ENCODE measurements around the gene ZNF606.

Gene ZNF606

GRCh38 chr19:57927587-57927986 is 75.0 kb downstream of the ZNF606 start:
- Histone ChIP-seq H2AFZ (ENCODE audit: low read depth) (no peak overlapping the region), H3K4me2 (no peak overlapping the region), H3K36me3 (ENCODE audit: insufficient read depth) (no peaks in the 10 kb centered on the region), H4K20me1 (ENCODE audit: insufficient read depth) (no peaks in the 10 kb centered on the region), H3K4me1 (ENCODE audit: low read depth, poor library complexity, severe bottlenecking) (no peaks in the 10 kb centered on the region), H3K9ac (no peak overlapping the region), H3K4me3 (IDR thresholded peaks at IDR 0.05; ENCODE audit: insufficient read depth, low read depth, low read length) (no peak overlapping the region), H3K79me2 (ENCODE audit: insufficient read depth, low read depth) (no peaks in the 10 kb centered on the region), H3K27ac (no peak overlapping the region), H3K27me3 (ENCODE audit: insufficient read depth, low read depth) (no peaks in the 10 kb centered on the region; the same call in 1 of the 2 replicates)
- TF ChIP-seq CTCF (conservative IDR thresholded peaks at IDR 0.05; ENCODE audit: low read depth, low read length): no peak

Measured in KMS-11 (cell line).